ENCODE data around the gene RALGAPA2. TPM values are rescaled to one million over a fixed set of nuclear protein-coding genes. Genes with fewer than 3 reads are reported as not detected.
A peak's percentile ranks its signal among the peaks of the same experiment; 100 is the strongest.

Gene RALGAPA2
- total RNA-seq, 2 experiments from 2014 or later, result 21.8 to 22.8 TPM

- DNase-seq (no peak), ATAC-seq (peak; percentile 42)
- Mint-ChIP-seq H3K4me3 (no peak overlapping the region), H3K27ac (no peak overlapping the region), H3K4me1 (ENCODE audit: low read depth) (peaks cover 29% of the 10 kb centered on the region), H3K27me3 (ENCODE audit: low read depth) (no peaks in the 10 kb centered on the region), H3K36me3 (ENCODE audit: low read depth) (no peaks in the 10 kb centered on the region), H3K9me3 (ENCODE audit: insufficient read depth) (no peaks in the 10 kb centered on the region)
- CTCF ChIA-PET, result interaction anchor here (0.7 to 2.3 kb wide), 2 partner anchors 8 to 156 kb away, joined by 3 to 10 read pairs; no protein-coding TSS in a partner anchor
- POLR2A ChIA-PET, result no interaction called here
Measured at GRCh38 chr20:20668639-20669038, 43.8 kb downstream of the RALGAPA2 start.

GRCh38 chr20:20666359-20666758 is 46.1 kb downstream of the RALGAPA2 start:
- Mint-ChIP-seq H3K4me3 (no peak overlapping the region), H3K36me3 (ENCODE audit: low read depth) (no peaks in the 10 kb centered on the region), H3K4me1 (ENCODE audit: low read depth) (peaks cover 29% of the 10 kb centered on the region), H3K27me3 (ENCODE audit: low read depth) (no peaks in the 10 kb centered on the region), H3K27ac (no peak overlapping the region), H3K9me3 (ENCODE audit: insufficient read depth) (no peaks in the 10 kb centered on the region)
- ChIA-PET POLR2A (no interaction called here), CTCF (interaction anchor here (1.5 to 2.2 kb wide), 2 partner anchors 158 to 171 kb away, joined by 3 to 15 read pairs; no protein-coding TSS in a partner anchor)
- DNase-seq, result no peak
- no peak for ATAC-seq

DNA sequence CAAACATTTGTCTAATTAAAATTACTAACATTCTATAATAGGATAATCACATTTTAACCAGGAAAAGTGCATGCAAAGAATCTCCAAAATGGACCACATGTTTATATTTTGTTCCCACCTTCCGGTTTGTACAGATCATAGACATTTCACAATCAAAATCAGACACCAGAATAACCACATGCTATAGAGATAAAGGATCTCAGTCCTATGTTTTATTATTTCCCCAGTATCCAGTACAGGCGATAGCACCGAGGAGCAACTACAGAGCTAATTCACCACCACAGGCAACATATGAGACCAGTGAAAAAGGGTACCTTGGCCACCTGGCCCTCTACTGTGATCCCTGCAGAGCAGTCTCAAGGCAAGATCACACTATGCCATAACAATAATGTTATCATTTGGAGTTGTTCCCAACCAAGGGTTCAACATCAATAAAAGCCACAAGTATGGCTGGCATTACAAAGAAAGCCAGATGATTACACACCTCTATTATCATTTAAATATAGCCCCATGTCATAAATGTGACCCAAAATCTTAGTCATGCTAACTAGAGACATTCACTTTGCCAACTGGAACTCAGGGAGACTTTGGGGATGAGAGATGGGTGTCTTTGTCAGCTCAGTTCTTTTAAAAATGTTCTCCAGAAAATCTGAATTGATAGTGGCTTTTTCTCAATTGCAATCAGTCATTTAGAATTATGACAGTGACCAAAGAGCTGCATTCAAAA is 46.7 kb downstream of the RALGAPA2 start:
- ATAC-seq, result no peak
- no peak for DNase-seq
- Mint-ChIP-seq H3K27ac (no peak overlapping the region), H3K36me3 (ENCODE audit: low read depth) (no peaks in the 10 kb centered on the region), H3K27me3 (ENCODE audit: low read depth) (no peaks in the 10 kb centered on the region), H3K9me3 (ENCODE audit: insufficient read depth) (no peaks in the 10 kb centered on the region), H3K4me1 (ENCODE audit: low read depth) (peaks cover 29% of the 10 kb centered on the region), H3K4me3 (no peak overlapping the region)
- ChIA-PET POLR2A (no interaction called here), CTCF (interaction anchor here (0.8 to 2.2 kb wide), 4 partner anchors 10 to 171 kb away, joined by 3 to 15 read pairs (median 4); no protein-coding TSS in a partner anchor)

DNA sequence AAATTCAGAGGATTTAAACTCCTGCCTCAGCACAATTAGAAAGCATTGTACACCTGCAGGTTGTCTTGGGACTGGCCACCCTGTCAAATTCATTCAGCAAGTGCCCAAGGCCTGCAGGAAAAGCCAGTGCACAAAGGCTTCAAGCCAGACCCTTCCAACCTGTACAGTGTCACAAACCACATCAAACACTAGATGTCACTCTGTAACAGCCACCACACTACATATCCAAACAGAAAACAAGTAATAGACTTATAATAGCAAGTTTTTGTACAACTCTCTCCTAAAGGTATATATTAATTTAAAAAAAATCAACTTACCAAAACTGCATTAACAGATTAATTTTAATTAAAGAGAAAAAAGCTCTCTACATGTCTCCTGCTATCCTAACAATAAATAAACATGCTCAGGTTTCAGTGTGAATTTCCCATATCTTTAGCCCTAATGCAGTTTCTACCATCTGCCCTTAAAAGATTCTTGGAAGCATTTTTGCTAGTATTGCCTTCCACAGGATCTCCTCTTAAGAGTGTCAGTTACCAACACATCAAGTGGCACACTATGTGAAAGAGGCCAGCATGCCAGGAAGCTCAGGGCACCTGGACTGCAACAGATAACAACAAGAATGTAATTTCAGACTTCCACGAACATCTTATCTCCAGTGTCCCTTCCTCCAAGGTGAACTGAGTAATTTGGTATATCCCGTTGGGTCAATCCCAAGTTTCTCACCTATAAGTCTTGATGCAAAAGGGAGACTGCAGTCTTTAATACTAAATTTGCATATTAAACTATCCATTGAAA is 47.5 kb downstream of the RALGAPA2 start:
- Mint-ChIP-seq H3K9me3 (ENCODE audit: insufficient read depth) (no peaks in the 10 kb centered on the region), H3K4me1 (ENCODE audit: low read depth) (peaks cover 29% of the 10 kb centered on the region), H3K27ac (no peak overlapping the region), H3K27me3 (ENCODE audit: low read depth) (no peaks in the 10 kb centered on the region), H3K4me3 (no peak overlapping the region), H3K36me3 (ENCODE audit: low read depth) (no peaks in the 10 kb centered on the region)
- DNase-seq (no peak), ATAC-seq (peak; percentile 87)
- ChIA-PET CTCF (interaction anchor here (0.8 to 2.2 kb wide), 4 partner anchors 11 to 172 kb away, joined by 3 to 15 read pairs (median 4); no protein-coding TSS in a partner anchor), POLR2A (interaction anchor here (0.5 kb wide), 1 partner anchor 131 kb away, joined by 3 read pairs; no protein-coding TSS in a partner anchor)

DNA sequence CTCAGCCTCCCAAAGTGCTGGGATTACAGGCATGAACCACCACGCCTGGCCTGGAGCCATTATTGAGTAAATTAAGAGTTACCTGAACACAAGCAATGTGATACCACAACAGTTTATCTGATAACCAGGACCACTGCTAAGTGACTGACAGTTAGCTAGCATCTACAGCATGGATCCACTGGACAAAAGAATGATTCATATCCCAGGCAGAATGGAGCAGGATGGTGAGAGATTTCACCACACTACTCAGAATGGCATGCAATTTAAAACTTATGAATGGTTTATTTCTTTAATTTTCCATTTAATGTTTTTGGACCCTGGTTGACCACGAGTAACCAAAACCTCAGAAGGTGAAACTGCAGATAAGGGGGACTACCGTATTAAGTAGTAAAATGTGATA is 48.6 kb downstream of the RALGAPA2 start:
- H3K36me3 Mint-ChIP-seq (ENCODE audit: low read depth), result no peaks in the 10 kb centered on the region
- H3K27me3 Mint-ChIP-seq (ENCODE audit: low read depth), result no peaks in the 10 kb centered on the region
- H3K4me1 Mint-ChIP-seq (ENCODE audit: low read depth), result peaks cover 26% of the 10 kb centered on the region
- H3K4me3 Mint-ChIP-seq, result no peak overlapping the region
- H3K9me3 Mint-ChIP-seq (ENCODE audit: insufficient read depth), result no peaks in the 10 kb centered on the region
- ChIA-PET POLR2A (no interaction called here), CTCF (no interaction called here)
- no peak for ATAC-seq
- H3K27ac Mint-ChIP-seq, result no peak overlapping the region
- no peak for DNase-seq

DNA sequence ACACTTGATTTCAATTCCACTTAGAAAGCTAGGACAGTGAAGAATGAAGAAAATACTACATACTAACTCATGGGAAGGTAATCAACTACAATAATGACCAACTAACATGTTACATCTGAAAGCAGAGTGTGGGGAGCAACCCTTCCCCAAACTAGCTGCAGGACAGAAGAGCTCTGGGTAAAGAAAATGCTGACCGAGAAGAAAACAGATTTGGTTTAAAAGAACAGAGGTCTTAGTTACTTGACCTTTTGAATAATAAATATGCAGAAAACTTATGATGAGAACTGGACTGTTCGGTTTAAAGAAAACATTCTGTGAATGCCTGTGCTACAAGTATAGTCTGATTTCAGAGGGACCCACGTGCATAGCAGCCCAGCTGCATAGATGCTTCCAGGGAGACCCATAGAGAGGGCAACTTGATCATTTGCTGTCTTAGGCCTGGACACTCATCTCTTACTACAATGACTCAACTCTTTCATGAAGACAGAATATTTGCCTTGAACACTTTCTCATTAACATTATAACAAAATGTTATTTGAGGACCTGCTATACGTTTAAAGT is 53.5 kb downstream of the RALGAPA2 start:
- H3K4me1 Mint-ChIP-seq (ENCODE audit: low read depth), result no peaks in the 10 kb centered on the region
- DNase-seq (no peak), ATAC-seq (no peak)
- no peaks in the 10 kb centered on the region for H3K9me3 Mint-ChIP-seq (ENCODE audit: insufficient read depth)
- CTCF ChIA-PET, result interaction anchor here (1.3 to 1.4 kb wide), 2 partner anchors 165 to 167 kb away, joined by 3 to 4 read pairs; no protein-coding TSS in a partner anchor
- H3K27me3 Mint-ChIP-seq (ENCODE audit: low read depth), result no peaks in the 10 kb centered on the region
- no peak overlapping the region for H3K27ac Mint-ChIP-seq
- no peaks in the 10 kb centered on the region for H3K36me3 Mint-ChIP-seq (ENCODE audit: low read depth)
- POLR2A ChIA-PET, result no interaction called here
- no peak overlapping the region for H3K4me3 Mint-ChIP-seq

- ChIA-PET POLR2A (no interaction called here), CTCF (interaction anchor here (1.3 to 1.4 kb wide), 2 partner anchors 166 to 168 kb away, joined by 3 to 4 read pairs; no protein-coding TSS in a partner anchor)
- DNase-seq (no peak), ATAC-seq (no peak)
- Mint-ChIP-seq H3K4me3 (no peak overlapping the region), H3K27ac (no peak overlapping the region), H3K4me1 (ENCODE audit: low read depth) (no peaks in the 10 kb centered on the region), H3K36me3 (ENCODE audit: low read depth) (no peaks in the 10 kb centered on the region), H3K27me3 (ENCODE audit: low read depth) (no peaks in the 10 kb centered on the region), H3K9me3 (ENCODE audit: insufficient read depth) (no peaks in the 10 kb centered on the region)
Measured at GRCh38 chr20:20658123-20658522, 54.3 kb downstream of the RALGAPA2 start.

DNA sequence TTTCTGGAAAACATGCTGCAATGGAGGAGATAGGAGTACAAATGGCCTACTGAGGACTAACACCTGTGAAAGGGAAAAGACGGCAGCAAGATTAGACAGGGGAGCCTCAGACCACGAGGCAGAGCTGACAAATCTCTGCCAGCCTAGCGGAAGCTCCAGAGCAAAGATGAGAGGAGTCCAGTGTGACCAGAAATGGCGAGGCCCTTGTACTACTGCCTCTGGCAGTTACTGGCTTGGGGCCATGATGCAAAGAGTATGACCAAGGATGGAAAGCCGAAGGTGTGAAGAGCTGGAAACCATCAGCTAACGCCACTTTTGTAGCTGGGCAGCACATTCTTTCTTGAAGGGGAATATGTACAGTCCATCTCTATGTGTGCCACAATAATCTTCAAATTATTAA is 55.4 kb downstream of the RALGAPA2 start:
- ATAC-seq (no peak), DNase-seq (no peak)
- no peaks in the 10 kb centered on the region for H3K9me3 Mint-ChIP-seq (ENCODE audit: insufficient read depth)
- H3K27me3 Mint-ChIP-seq (ENCODE audit: low read depth), result no peaks in the 10 kb centered on the region
- H3K36me3 Mint-ChIP-seq (ENCODE audit: low read depth), result no peaks in the 10 kb centered on the region
- H3K4me3 Mint-ChIP-seq, result no peak overlapping the region
- no peak overlapping the region for H3K27ac Mint-ChIP-seq
- no peaks in the 10 kb centered on the region for H3K4me1 Mint-ChIP-seq (ENCODE audit: low read depth)
- CTCF ChIA-PET, result interaction anchor here (1.3 kb wide), 1 partner anchor 64 kb away, joined by 3 read pairs; no protein-coding TSS in a partner anchor
- POLR2A ChIA-PET, result no interaction called here

- H3K36me3 Mint-ChIP-seq (ENCODE audit: low read depth), result no peaks in the 10 kb centered on the region
- no peak for ATAC-seq
- no peak overlapping the region for H3K4me3 Mint-ChIP-seq
- no peak overlapping the region for H3K27ac Mint-ChIP-seq
- H3K27me3 Mint-ChIP-seq (ENCODE audit: low read depth), result no peaks in the 10 kb centered on the region
- H3K4me1 Mint-ChIP-seq (ENCODE audit: low read depth), result no peaks in the 10 kb centered on the region
- POLR2A ChIA-PET, result no interaction called here
- CTCF ChIA-PET, result interaction anchor here (0.9 to 1.5 kb wide), 2 partner anchors 14 to 168 kb away, joined by 3 to 4 read pairs; no protein-coding TSS in a partner anchor
- no peaks in the 10 kb centered on the region for H3K9me3 Mint-ChIP-seq (ENCODE audit: insufficient read depth)
- no peak for DNase-seq
Measured at GRCh38 chr20:20655883-20656282, 56.6 kb downstream of the RALGAPA2 start.

DNA sequence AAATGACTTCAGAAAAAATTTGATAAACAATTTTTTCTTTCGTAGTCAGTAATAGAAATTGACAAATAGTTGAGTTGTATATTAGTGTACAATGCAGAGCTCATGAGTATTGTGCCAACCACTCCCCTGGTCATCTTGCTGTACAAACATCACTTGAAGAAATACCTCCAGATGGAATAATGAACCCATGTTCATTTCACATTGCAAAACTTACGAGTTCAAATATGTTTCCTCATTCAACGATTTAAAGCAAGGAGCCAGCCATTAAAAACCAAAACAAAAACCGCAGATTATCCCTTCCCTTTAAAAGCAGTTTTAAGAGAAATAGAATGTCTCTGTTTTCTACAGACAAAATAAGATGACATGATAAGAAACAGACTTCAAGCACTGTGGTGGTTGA is 62.5 kb downstream of the RALGAPA2 start:
- Mint-ChIP-seq H3K36me3 (ENCODE audit: low read depth) (no peaks in the 10 kb centered on the region), H3K4me3 (no peak overlapping the region), H3K27me3 (ENCODE audit: low read depth) (no peaks in the 10 kb centered on the region), H3K9me3 (ENCODE audit: insufficient read depth) (no peaks in the 10 kb centered on the region), H3K27ac (no peak overlapping the region), H3K4me1 (ENCODE audit: low read depth) (no peaks in the 10 kb centered on the region)
- CTCF ChIA-PET, result no interaction called here
- POLR2A ChIA-PET, result no interaction called here
- ATAC-seq, result no peak
- no peak for DNase-seq

DNA sequence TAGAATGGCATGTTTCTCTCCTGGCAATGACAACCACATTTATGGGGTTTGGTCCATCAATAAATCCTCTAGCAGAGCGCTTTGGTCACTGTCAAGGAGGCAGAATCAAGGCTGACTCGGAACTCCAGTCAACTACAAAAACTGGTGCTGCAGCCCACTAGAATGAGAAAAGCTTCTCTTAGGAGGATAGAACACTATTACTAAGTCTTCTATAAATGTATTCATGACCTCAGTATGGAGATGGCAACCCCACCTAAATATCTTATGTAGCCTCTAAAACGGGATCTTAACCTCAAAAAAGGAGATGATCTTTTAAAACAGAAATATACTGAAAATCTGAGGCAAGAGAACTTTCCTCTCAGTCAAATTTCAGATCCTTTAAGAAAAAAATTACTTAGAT is 68.5 kb downstream of the RALGAPA2 start:
- no peaks in the 10 kb centered on the region for H3K9me3 Mint-ChIP-seq (ENCODE audit: insufficient read depth)
- ChIA-PET CTCF (no interaction called here), POLR2A (no interaction called here)
- no peak overlapping the region for H3K27ac Mint-ChIP-seq
- ATAC-seq, result no peak
- H3K4me3 Mint-ChIP-seq, result no peak overlapping the region
- DNase-seq, result no peak
- H3K4me1 Mint-ChIP-seq (ENCODE audit: low read depth), result peaks cover 6% of the 10 kb centered on the region
- H3K27me3 Mint-ChIP-seq (ENCODE audit: low read depth), result no peaks in the 10 kb centered on the region
- H3K36me3 Mint-ChIP-seq (ENCODE audit: low read depth), result peaks cover 12% of the 10 kb centered on the region

GRCh38 chr20:20641783-20642182 is 70.7 kb downstream of the RALGAPA2 start:
- Mint-ChIP-seq H3K27ac (no peak overlapping the region), H3K4me1 (ENCODE audit: low read depth) (peaks cover 18% of the 10 kb centered on the region), H3K36me3 (ENCODE audit: low read depth) (peaks cover 18% of the 10 kb centered on the region), H3K4me3 (no peak overlapping the region), H3K27me3 (ENCODE audit: low read depth) (no peaks in the 10 kb centered on the region), H3K9me3 (ENCODE audit: insufficient read depth) (no peaks in the 10 kb centered on the region)
- POLR2A ChIA-PET, result no interaction called here
- DNase-seq, result no peak
- no peak for ATAC-seq
- CTCF ChIA-PET, result no interaction called here
